ENCODE results near the gene TEAD4.

Gene TEAD4

GRCh38 chr12:2957816-2958431 is 1.3 kb upstream of the TEAD4 start:
- ChIA-PET POLR2A (ENCODE audit: low non-redundant PET) (no interaction called here), CTCF (no interaction called here)
- TF ChIP-seq CTCF (conservative IDR thresholded peaks at IDR 0.05; ENCODE audit: low read depth) = no peak
- DNase-seq (ENCODE audit: low spot score) = no peak
- peak overlapping the region; percentile 92 for H3K27ac ChIP-seq

GRCh38 chr12:2958432-2959191 is 585 bp upstream of the TEAD4 start:
- DNase-seq (ENCODE audit: low spot score) = peak; percentile 87
- POLR2A ChIA-PET (ENCODE audit: low non-redundant PET) = no interaction called here

GRCh38 chr12:2959505-2960389 is 550 bp downstream of the TEAD4 start:
- ChIA-PET CTCF (interaction anchor here (0.6 to 0.7 kb wide), 3 partner anchors 75 to 127 kb away, joined by 4 read pairs; partner anchors contain the start of genes FOXM1 and RHNO1), POLR2A (ENCODE audit: low non-redundant PET) (no interaction called here)
- TF ChIP-seq CTCF (conservative IDR thresholded peaks at IDR 0.05; ENCODE audit: low read depth) = no peak
- peak; percentile 58 for DNase-seq (ENCODE audit: low spot score)
- H3K27ac ChIP-seq = peak overlapping the region; percentile 92

More at GRCh38 chr12:2958432-2959191, 585 bp upstream of the TEAD4 start:
- H3K27ac ChIP-seq = peak overlapping the region; percentile 92
- no peak for TF ChIP-seq CTCF (conservative IDR thresholded peaks at IDR 0.05; ENCODE audit: low read depth)
- CTCF ChIA-PET = no interaction called here

- peak overlapping the region; percentile 92 for H3K27ac ChIP-seq
- no peak for TF ChIP-seq CTCF (conservative IDR thresholded peaks at IDR 0.05; ENCODE audit: low read depth)
- ChIA-PET CTCF (no interaction called here), POLR2A (ENCODE audit: low non-redundant PET) (interaction anchor here (0.9 kb wide), 1 partner anchor 10 kb away, joined by 3 read pairs; no protein-coding TSS in a partner anchor)
- DNase-seq (ENCODE audit: low spot score) = peak; percentile 32
These were observed 1.3 kb downstream of the TEAD4 start for GRCh38 chr12:2960390-2960956.

- TF ChIP-seq CTCF (conservative IDR thresholded peaks at IDR 0.05; ENCODE audit: low read depth) = no peak
- ChIA-PET POLR2A (ENCODE audit: low non-redundant PET) (interaction anchor here (0.9 kb wide), 1 partner anchor 10 kb away, joined by 3 read pairs; no protein-coding TSS in a partner anchor), CTCF (no interaction called here)
- DNase-seq (ENCODE audit: low spot score) = no peak
- peak overlapping the region; percentile 92 for H3K27ac ChIP-seq
These were observed 1.9 kb downstream of the TEAD4 start for GRCh38 chr12:2960996-2961616.

All from RWPE1 (cell line).